Dermis blood vessel endothelial cell (primary cell): ENCODE results near the gene RASSF9. TPM values are rescaled to one million over a fixed set of nuclear protein-coding genes. Genes with fewer than 3 reads are reported as not detected.
A peak's percentile ranks its signal among the peaks of the same experiment; 100 is the strongest.

Experiments
- DNase-seq: peaks from one replicate; pipeline ENCODE4 v3.0.0; 2010
- total RNA-seq: library from RNA; depleted of rRNA; stranded (reverse); fragments of >200 nt; gene quantifications from 2 replicates; pipeline ENCODE4 v1.2.3, GENCODE V29; 2014

Gene RASSF9
- total RNA-seq = 7.7 and 13.4 TPM in 2 replicates

DNA sequence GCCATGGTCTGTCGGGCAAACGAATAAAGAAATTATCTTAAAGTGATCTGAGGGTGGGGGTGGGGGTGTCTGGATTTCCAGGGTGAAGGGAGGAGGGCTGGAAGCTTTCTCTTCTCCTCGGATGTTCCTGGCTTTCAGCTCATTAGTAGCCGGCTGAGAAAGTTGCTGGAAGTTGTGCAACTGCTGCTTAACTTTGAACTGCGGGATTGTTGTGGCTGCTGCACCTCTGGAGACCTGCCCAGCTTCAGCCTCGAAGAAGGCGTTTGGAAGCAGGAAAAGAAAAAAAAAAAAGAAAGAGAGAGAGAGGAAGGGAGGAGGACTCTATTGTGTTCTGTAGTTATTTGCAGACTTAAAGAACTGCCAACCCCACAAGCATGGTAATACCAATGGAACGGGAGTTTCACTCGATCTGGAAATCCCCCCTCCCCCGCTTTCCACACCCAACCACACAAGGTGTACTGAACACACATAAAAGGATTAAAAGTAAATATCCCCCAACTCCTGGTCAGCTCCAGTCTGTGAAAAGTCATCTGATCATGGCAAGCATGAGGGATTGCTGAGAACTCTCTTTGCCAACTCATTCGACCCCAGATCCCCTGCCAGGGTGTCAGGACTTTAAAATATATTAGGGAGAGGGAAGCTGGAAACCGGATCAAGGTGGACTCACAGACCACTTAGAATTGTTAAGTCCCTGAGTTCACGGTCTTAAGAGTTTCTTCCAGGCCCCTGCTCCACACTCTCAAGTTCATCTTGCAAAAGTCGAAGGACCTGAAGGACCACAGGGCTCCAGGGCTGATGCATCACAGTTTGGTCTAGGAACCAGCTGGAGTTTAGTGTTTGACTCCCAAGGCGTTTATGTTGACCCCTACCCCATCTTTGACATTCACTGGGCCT, at the start of gene RASSF9:
Gene RASSF9, minus strand, starts transcription at position 213 of the 894 bp plus-strand sequence. Its CDS starts 208 bp downstream, at position 5.
- DNase-seq = no peak

DNA sequence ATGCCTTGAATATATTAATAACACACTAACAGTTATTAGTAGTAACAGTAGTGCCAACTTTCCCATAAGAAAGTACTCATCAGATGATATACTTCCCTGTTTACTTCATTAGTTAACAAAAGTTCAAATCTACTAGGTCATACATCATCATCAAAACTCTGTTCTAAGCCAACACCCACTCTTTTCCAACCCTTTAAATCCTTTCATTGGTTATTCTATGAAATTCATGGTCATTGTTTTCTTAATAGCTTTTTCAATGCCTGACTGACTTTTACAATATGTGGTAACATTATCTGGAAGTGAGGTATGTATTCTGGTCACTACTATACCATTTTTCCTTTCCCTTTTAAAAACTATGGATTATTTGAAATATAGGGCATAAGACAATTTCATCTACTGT, 47.6 kb upstream of the RASSF9 start:
- no peak for DNase-seq

GRCh38 chr12:85877459-85877858, 41.2 kb upstream of the RASSF9 start:
- no peak for DNase-seq

- DNase-seq = peak; percentile 10
Observed at GRCh38 chr12:85874031-85874461, 37.8 kb upstream of the RASSF9 start, which contains the start of gene NTS. TSS of gene NTS (plus strand) at chr12:85874295. CDS start at chr12:85874404, 109 bp downstream.

- peak; percentile 79 for DNase-seq
Observed at GRCh38 chr12:85872497-85873091, 36.4 kb upstream of the RASSF9 start.

- peak; percentile 84 for DNase-seq
Observed at GRCh38 chr12:85866986-85867776, 31.0 kb upstream of the RASSF9 start.

GRCh38 chr12:85865890-85866289, 29.7 kb upstream of the RASSF9 start:
- DNase-seq = peak; percentile 4

DNA sequence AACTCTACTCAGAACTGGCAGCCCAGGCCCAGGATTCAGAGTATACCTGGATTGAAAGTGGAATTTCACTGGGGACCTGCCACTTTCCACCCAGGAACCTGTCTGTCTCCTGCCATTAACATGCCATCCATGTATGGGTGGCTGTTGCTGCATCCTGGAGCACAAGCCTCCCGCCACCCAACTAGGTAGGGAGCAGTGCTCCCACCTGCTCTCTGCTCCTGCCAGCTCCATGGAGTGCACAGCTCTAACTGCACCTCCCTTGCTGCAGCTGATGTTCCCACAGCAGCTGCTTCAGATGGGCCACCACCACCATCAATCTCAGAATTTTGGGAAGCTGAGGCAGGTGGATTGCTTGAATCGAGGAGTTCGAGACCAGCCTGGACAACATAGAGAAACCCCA, 20.8 kb upstream of the RASSF9 start:
- no peak for DNase-seq

- DNase-seq = no peak
Observed at GRCh38 chr12:85855305-85855704, 19.1 kb upstream of the RASSF9 start.

DNA sequence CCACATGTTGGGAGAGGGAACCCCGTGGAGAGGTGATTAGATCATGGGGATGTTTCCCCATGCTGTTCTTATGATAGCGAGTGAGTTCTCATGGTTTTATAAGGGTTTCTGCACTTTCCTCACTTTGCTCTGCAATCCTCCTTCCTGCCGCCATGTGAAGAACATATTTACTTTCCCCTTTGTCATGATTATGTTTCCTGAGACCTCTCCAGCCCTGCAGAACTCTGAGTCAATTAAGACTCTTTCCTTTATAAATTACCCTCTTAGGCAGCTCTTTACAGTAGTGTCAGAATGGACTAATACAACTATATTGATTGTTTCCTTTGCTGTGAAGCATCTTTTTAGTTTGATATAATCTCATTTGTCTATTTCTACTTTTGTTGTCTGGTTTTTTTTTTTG, 13.1 kb upstream of the RASSF9 start:
- no peak for DNase-seq

GRCh38 chr12:85843606-85844310, 7.5 kb upstream of the RASSF9 start:
- no peak for DNase-seq

DNA sequence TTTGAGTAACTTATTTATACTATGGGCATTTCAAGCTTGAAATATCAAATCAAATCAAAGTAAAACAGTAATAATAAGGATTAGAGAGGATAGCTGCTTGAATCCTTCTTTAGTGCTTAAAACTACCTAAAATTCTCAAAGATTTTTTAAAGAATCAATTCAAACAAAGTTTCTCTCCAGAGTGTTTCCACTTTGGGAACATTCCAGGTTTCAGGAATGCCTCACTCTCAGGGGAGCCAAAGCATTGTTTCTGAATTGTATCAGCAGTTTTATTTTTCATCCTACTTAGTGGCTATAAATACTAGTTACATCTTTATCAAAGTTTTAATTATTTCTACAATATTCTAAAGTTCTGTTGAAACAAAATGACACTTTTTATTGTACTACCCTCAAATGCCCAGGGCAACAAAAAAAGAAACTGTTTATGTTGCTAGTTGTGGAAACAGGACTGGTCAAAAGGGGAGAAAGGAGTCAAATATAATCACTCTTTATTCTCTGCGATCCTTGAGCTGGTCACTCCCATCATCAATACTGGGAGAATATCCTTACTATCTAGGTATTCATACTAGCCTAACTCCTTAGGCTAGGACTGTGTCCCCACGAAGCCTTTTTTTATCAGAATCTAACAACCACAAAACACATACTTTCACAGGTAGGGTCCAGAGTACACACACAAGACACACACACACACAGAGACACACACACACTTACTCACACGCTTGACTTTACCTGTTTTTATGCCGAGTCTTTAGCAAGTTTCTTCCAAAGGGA, 598 bp downstream of the RASSF9 start:
- DNase-seq = peak; percentile 62

- peak; percentile 21 for DNase-seq
Observed at GRCh38 chr12:85834378-85834777, 1.8 kb downstream of the RASSF9 start.

- no peak for DNase-seq
Observed at GRCh38 chr12:85833579-85833978, 2.6 kb downstream of the RASSF9 start.

DNA sequence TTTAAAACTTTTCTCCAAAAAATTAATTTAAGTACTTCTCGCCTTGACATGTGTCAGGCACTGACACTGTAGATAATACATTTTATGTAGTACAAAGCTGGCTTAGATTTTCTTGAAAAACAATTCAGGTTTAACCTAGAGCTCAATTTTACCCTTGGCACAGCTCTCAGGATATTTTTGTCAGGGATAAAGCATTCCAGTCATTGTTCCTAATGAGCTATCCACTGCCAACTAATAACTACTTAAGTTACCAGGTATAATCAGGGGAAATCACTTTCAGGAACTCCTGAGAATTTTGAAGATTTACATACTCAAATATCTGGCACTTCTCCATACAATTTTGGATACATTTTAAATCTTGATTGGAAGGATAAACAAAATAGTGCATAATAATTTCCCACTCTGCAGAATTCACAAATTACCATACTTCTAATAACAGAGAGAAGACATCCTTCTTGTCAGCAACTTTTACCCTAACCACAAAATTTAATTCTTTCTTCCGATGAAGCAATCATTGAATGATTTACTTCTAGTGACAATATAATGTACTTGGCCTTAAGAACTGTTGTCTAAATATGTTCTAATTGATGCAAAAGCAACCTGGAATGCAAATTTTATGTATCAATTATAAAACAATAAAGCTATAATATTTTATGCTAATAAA, 4.8 kb downstream of the RASSF9 start:
- DNase-seq = peak; percentile 58

DNA sequence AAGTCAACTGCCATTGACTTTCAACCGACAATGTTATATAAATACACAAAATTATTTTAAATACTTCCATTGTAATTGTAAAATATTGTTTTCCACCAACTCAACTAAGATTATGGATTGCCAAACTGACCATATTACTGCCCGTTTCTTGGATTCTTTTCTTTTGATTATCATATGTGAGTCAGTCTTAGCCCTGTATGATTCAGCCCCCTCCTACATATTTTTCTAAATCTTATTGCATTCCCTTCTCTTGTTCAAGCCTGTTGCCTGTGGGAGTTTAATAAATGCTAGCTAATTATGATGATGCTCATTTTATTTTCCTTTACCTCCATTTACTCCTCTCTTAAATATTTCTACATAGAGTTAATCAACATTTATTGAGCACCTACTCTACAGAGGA, 6.8 kb downstream of the RASSF9 start:
- DNase-seq = no peak

DNA sequence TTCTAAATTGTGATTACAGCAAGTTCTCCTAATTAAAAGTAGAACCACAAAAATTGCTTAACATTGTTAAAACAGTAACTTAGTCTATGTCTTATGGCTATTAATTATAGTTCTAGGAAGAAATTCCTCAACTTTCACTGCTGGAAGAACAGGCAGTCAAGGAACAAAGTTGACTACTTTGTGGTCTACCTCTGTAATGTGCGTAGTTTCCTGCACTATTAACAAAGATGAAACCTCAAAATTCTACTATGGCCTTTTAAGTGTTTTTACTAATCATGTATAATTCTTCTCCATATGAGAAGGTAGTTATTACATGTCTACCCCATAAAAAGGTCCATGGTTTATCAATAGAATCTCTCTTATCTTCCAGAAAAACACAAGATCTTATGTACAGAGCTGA, 7.6 kb downstream of the RASSF9 start:
- no peak for DNase-seq

- no peak for DNase-seq
Observed at GRCh38 chr12:85825746-85826145, 10.5 kb downstream of the RASSF9 start.

GRCh38 chr12:85823436-85824180, 12.6 kb downstream of the RASSF9 start:
- peak; percentile 56 for DNase-seq

DNA sequence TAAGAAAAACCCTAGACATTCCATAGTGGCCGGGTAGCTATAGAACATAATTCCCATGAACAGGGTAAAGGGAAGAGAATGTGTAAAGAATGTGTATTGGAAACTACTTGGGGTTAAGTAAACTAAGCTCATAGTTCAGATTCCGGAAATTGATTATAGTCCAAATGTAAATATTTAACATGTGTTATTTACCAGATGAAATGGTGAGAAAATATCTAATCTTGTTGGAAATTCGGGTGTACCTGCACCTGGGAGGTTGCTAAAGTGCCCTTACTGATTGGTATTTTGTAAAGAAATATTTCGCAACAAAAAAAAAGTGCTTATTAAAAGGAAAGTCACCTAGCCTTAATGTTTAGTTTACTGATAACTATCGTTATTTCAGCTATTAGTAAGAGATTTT, 14.4 kb downstream of the RASSF9 start:
- DNase-seq = peak; percentile 34
